Measurements from ENCODE around the gene IFIH1.
A peak's percentile ranks its signal among the peaks of the same experiment; 100 is the strongest.

IFIH1 gene

GRCh38 chr2:162318328-162319180, at the start of gene IFIH1:
Gene IFIH1 (minus strand): TSS chr2:162318684. CDS start chr2:162318307, 377 bp downstream.
- peak; percentile 65 for DNase-seq (ENCODE audit: low read depth)

DNA sequence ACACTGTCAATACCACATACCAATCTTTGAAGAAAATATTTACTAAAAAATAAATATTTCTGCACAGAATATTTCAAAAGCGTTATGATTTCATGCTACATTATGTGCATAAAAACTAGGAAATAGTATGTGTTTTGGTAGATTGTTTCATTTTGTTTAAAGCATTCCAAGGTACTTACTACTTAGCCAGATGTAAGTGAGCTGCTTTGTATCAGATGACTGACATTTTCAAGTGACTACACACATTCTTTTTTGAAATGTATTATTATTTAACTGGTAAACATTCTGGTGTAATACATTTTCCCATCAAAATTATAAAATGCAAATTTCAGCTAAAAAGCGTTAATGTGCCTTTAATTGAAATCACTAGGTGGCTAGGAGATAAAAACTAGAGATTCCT, 46.9 kb upstream of the IFIH1 start:
- no peak for DNase-seq (ENCODE audit: low read depth)

- no peak for DNase-seq (ENCODE audit: low read depth)
These were observed 26.1 kb upstream of the IFIH1 start for GRCh38 chr2:162344617-162344950.

GRCh38 chr2:162343824-162344616, 25.5 kb upstream of the IFIH1 start, which contains the start of gene GCA:
Gene GCA (plus strand): TSS chr2:162344132. CDS start chr2:162344249, 117 bp downstream.
- DNase-seq (ENCODE audit: low read depth), result peak; percentile 97

GRCh38 chr2:162343492-162343823, 25.0 kb upstream of the IFIH1 start:
- DNase-seq (ENCODE audit: low read depth), result no peak

- DNase-seq (ENCODE audit: low read depth), result no peak
These were observed 24.4 kb upstream of the IFIH1 start for GRCh38 chr2:162342841-162343240.

DNA sequence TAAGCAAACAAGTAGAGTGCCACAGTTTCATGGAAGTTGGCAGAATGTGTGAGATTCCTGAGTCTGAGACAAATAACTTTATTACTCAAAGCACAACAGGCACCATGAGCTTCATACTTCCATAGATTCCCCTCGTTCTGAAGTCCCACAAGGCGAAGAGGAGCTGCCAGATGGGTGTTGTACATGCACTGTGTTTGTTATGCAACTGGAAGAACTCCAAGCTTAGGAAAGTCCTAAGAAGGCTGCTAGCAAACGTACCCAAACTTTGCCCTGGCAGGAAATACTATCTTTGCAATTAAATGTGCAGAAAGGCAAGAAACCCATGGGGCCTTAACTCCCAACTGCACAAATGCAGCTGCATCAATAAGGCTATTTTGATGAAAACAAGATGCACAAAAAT, 23.8 kb upstream of the IFIH1 start:
- DNase-seq (ENCODE audit: low read depth), result no peak

- DNase-seq (ENCODE audit: low read depth), result no peak
These were observed 22.3 kb upstream of the IFIH1 start for GRCh38 chr2:162340822-162341221.

GRCh38 chr2:162337868-162338267, 19.4 kb upstream of the IFIH1 start:
- no peak for DNase-seq (ENCODE audit: low read depth)

DNA sequence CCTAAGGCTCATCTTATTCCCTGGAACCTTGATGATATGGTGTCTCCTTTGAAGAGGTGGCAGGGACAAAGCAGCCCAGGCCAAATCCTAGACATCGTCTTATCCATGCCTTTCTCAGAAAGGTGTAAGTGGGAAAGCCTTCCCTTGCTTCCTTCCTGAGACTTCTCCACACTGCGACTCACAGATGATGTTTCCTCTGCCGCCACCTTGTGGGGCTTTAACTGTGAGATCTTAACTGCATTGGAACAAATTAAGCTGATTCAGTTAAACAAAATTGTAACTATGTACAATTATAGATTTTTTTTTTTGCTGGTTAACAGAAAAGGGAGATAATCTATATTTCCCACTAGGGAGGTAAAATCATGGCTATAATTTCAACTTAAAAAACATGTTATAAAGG, 15.5 kb upstream of the IFIH1 start:
- no peak for DNase-seq (ENCODE audit: low read depth)

DNA sequence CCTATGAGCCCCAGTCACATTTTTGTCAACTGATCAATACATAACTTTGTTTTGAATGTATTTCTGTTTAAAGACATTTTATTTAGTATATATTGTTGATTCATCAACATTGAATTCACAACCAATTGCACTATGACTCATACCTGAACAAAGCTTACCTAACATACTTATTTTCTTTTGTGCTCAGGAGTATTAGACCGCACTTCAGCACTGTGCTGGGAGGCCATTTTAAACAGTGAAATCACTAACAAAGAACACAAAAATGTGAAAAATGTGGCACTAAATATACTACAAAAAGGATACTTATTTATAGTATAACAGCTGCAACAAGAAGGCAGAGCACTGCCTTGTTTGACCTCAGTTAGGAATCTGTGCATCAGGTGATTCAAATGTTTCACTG, 12.4 kb upstream of the IFIH1 start:
- DNase-seq (ENCODE audit: low read depth), result no peak

- DNase-seq (ENCODE audit: low read depth), result no peak
These were observed 10.1 kb upstream of the IFIH1 start for GRCh38 chr2:162328424-162329157.

- no peak for DNase-seq (ENCODE audit: low read depth)
These were observed 9.3 kb upstream of the IFIH1 start for GRCh38 chr2:162327806-162328205.

- no peak for DNase-seq (ENCODE audit: low read depth)
These were observed 8.8 kb upstream of the IFIH1 start for GRCh38 chr2:162327134-162327769.

GRCh38 chr2:162324953-162325352, 6.5 kb upstream of the IFIH1 start:
- no peak for DNase-seq (ENCODE audit: low read depth)

GRCh38 chr2:162320864-162321517, 2.5 kb upstream of the IFIH1 start:
- no peak for DNase-seq (ENCODE audit: low read depth)

DNA sequence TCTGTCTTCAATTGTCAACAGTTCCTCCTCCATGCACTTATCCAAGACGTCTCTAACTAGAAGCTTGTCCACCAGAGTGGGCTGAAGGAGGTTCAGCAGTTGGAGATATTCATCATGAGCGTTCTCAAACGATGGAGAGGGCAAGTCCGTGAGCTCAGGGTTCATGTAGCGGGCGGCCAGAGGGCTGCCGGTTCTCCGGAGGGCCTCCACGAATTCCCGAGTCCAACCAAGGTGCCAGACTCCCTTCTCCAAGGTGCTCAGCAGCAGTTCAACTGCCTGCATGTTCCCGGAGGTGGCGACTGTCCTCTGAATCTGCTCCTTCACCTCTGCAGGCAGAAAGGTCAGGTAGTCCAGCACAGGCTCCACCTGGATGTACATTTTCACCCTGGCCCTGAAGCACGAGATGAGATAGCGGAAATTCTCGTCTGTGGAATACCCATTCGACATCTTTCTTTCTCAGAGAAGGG, 590 bp downstream of the IFIH1 start:
- DNase-seq (ENCODE audit: low read depth), result peak; percentile 10

GRCh38 chr2:162317058-162317742, 1.3 kb downstream of the IFIH1 start:
- DNase-seq (ENCODE audit: low read depth), result no peak

DNA sequence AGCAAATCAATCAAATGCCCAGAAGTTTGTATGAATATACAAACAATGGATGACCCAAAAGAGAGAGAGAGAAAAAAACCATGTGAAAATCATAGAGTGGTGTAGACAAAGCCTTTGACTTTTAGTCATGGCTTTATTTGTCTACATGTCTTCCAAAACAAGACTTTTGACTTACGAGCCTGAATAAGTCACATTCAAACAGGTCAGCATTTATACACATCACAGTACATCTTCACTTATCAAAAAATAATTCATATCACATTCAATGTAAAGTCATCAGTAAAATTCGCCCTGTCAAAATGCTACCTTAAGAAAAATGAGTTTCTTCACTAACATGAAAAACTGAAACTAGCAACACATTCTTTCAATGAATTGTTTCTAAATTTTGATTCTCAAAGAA, 1.9 kb downstream of the IFIH1 start:
- no peak for DNase-seq (ENCODE audit: low read depth)

- no peak for DNase-seq (ENCODE audit: low read depth)
These were observed 2.5 kb downstream of the IFIH1 start for GRCh38 chr2:162315938-162316337.

DNA sequence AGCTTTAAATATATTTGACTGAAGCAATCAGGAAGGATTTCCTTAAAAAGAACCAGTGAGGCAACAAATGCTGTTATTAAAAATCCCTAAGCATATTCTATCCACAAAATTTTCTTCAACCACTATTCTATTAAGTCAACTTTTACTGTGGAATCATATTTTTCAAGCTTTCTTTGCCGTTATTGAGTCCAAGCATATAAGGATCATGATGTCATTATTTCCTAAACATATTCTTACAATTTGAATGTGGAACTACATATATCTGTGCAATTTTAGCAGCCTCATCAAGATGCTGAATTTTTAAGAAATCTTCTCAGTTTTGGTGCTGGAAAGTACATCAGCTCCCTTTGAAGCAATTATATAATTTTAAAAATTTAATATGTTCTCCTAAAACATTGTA, 5.6 kb downstream of the IFIH1 start:
- DNase-seq (ENCODE audit: low read depth), result no peak

Measured in activated T-helper 9 cell treated with anti-CD3 and anti-CD28 coated beads, Interleukin-2, amount 50 U/mL, for 16 hours (primary cell).